Vagina (tissue), 2 donors: ENCODE measurements around the gene NFYC. TPM values are rescaled to one million over a fixed set of nuclear protein-coding genes. Genes with fewer than 3 reads are reported as not detected.

Experiments used
- DNase-seq, 2 donors: peaks; one replicate each; pipeline ENCODE4 v3.0.0-alpha.2; 2017; ENCODE audit errors: extremely low spot score in 2 of 2
- H3K27ac ChIP-seq: fragments of 200-600 bp; sonication (generic); one replicate; pipeline ENCODE4 v1.5.1; 2019
- H3K27me3 ChIP-seq: fragments of 200-600 bp; sonication (generic); one replicate; pipeline ENCODE4 v1.5.1; 2019
- H3K36me3 ChIP-seq, 2 donors: fragments of 200-600 bp; sonication (generic); one replicate each; pipeline ENCODE4 v1.5.1; 2017 to 2019
- H3K4me1 ChIP-seq: fragments of 200-600 bp; sonication (generic); one replicate; pipeline ENCODE4 v1.5.1; 2019
- H3K4me3 ChIP-seq, 2 donors: fragments of 200-600 bp; sonication (generic); 1 replicate in 1 of 2; 2 replicates in 1 of 2; pipeline ENCODE4 v1.5.1; 2016 to 2019
- H3K9me3 ChIP-seq: fragments of 200-600 bp; sonication (generic); one replicate; pipeline ENCODE4 v1.5.1; 2019
- POLR2A ChIP-seq, 2 donors: fragments of 450-650 bp; IDR thresholded peaks; one replicate each; pipeline ENCODE4 v1.6.1; 2017; ENCODE audit warnings: antibody characterized with exemption in 2 of 2, mild to moderate bottlenecking in 2 of 2, moderate library complexity in 2 of 2
- POLR2AphosphoS5 ChIP-seq, 2 donors: sonication (generic); formaldehyde crosslinking; IDR thresholded peaks; one replicate each; pipeline ENCODE4 v1.9.0; 2017; ENCODE audit warnings: antibody characterized with exemption in 2 of 2, mild to moderate bottlenecking in 2 of 2, low read depth in 1 of 2; ENCODE audit not compliant: insufficient read depth in 1 of 2
- intact Hi-C: fragments of 100-400 bp; cut with DNase I; formaldehyde crosslinking; loops from one replicate; pipeline ENCODE4 v1.15.1; 2023
- total RNA-seq: library from RNA; depleted of rRNA; stranded (reverse); fragments of >200 nt; gene quantifications from one replicate; pipeline ENCODE4 v1.2.3, GENCODE V29; 2016
- TF ChIP-seq, protein P1 (sequence below), 3 experiments: fragments of 450-650 bp in 2 of 3; fragments of 200-600 bp in 1 of 3; sonication (generic) in 1 of 3; IDR thresholded peaks; one replicate each; pipeline ENCODE4 v1.5.1; 2017 to 2019; ENCODE audit warnings: antibody characterized with exemption in 3 of 3, mild to moderate bottlenecking in 2 of 3, moderate library complexity in 2 of 3

NFYC gene
- total RNA-seq, 1 donor from 2014 or later: 61.6 TPM

DNA sequence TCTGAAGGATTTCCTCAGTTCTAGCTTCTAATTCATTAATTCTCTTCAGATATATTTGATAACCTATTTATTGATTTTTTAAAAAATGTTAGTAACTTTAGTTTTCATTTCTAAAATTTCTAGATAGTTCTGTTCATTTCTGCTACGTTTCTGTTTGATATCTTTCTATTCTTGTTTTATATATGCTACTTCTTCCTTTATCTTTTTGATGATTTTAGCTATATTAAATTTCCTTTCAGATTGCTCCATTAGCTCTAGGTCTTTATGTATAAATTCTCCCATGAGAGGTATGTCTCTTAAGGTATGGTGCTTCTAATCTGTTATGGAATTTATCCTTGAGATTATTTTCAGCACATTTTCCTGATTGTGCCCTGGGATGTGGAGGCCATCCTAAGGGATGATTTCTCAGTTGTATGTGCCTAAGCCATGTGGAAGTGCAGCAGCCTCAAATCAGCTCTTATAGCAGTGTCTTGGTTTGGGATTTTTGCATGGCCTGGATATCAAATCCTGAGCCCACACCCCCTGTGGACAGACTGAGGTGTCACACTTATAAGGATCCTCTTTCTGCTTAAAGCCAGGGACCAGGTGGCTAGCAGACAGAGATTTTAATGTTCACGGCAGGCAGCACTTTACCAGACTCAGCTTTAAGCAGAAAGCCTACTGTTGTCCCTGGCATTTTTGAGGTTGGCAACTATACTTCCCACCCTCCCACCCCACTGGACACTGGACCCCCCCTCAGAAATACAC is 85.9 kb downstream of the NFYC start:
- intact Hi-C loops: no loop called here
- Histone ChIP-seq H3K9me3 (no peaks in the 10 kb centered on the region), H3K27ac (no peak overlapping the region), H3K27me3 (no peaks in the 10 kb centered on the region), H3K36me3 (peaks cover 0 to 7% of the 10 kb centered on the region in 2 donors), H3K4me3 (no peak overlapping the region), H3K4me1 (peaks cover 8% of the 10 kb centered on the region)
- no peak for DNase-seq
- TF ChIP-seq POLR2AphosphoS5 (IDR thresholded peaks at IDR 0.05; ENCODE audit: insufficient read depth in 1 of 2, low read depth in 1 of 2) (no peak), POLR2A (IDR thresholded peaks at IDR 0.05) (no peak)
- TF ChIP-seq, protein P1, sequence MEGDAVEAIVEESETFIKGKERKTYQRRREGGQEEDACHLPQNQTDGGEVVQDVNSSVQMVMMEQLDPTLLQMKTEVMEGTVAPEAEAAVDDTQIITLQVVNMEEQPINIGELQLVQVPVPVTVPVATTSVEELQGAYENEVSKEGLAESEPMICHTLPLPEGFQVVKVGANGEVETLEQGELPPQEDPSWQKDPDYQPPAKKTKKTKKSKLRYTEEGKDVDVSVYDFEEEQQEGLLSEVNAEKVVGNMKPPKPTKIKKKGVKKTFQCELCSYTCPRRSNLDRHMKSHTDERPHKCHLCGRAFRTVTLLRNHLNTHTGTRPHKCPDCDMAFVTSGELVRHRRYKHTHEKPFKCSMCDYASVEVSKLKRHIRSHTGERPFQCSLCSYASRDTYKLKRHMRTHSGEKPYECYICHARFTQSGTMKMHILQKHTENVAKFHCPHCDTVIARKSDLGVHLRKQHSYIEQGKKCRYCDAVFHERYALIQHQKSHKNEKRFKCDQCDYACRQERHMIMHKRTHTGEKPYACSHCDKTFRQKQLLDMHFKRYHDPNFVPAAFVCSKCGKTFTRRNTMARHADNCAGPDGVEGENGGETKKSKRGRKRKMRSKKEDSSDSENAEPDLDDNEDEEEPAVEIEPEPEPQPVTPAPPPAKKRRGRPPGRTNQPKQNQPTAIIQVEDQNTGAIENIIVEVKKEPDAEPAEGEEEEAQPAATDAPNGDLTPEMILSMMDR (IDR thresholded peaks at IDR 0.05): no peak

DNA sequence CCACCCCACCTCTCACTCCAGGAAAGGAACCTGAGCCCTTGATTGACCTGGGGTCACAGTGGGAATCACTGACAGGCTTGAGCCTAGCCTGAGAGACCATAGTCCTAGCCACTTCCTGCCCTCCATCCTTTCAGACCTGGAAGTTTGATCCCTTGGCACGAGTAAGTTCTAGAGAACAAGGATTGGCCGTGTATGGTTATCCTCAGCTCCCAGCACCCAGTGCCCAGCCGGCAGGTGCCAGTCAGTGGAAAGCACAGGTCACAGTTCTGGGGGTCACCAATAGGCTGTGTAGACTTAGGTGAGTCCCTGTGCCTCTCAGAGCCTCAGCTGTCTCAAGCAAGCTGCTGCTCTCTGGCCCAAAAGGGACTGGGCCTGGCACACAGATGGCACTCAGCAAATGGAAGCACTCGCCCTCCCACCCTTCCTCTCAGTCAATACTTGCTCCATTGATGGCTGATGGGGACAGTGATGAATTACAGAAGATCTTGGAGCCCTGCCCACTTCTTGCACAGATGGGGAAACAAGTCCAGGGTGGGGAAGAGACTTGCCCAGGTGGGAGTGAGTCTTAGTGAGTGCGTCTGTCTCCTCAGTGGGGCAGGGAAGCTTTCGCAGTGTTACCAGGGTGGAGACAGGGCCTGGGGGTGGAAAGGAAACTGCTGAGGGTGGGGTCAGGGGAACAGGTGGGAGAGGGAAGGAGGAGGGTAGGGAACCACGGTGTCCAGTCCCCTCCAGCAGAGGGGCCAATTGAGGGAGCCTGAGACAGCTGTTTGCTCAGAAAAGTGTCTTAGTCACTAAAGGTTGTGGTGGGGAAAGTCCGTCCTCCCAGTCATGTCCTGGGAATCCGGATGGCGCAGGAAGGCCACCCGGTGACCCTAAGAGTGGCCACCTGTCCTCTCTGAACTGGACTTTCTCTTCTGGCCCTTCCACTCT is 89.4 kb downstream of the NFYC start:
- TF ChIP-seq POLR2A (IDR thresholded peaks at IDR 0.05) (no peak), POLR2AphosphoS5 (IDR thresholded peaks at IDR 0.05; ENCODE audit: insufficient read depth in 1 of 2, low read depth in 1 of 2) (no peak)
- TF ChIP-seq, protein P1 (IDR thresholded peaks at IDR 0.05): no peak
- intact Hi-C loops: no loop called here
- H3K9me3 ChIP-seq: no peaks in the 10 kb centered on the region

DNA sequence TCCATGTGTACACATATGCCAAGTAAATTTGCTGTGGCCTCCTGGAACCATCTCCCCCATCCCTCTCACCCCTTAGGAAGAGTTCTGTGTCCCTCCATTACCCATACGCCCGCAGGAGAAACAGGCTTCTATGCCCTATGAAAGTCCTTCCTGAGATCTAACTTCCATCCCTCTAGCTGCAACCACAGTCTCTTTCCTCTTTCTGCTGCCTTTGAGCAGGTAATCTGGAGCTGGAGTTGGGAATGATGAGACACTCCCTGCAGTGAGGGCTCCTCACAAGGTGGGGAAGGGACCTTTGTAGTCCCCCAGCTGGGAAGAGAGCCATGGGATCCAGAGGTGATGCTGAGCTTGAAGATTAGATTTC is 90.1 kb downstream of the NFYC start:
- no peak overlapping the region for H3K4me3 ChIP-seq
- H3K36me3 ChIP-seq: no peaks in the 10 kb centered on the region
- no peak for TF ChIP-seq POLR2AphosphoS5 (IDR thresholded peaks at IDR 0.05; ENCODE audit: insufficient read depth in 1 of 2, low read depth in 1 of 2)
- intact Hi-C loops: no loop called here
- H3K27ac ChIP-seq: no peak overlapping the region
- H3K4me1 ChIP-seq: peaks cover 29% of the 10 kb centered on the region
- H3K27me3 ChIP-seq: no peaks in the 10 kb centered on the region
- H3K9me3 ChIP-seq: no peaks in the 10 kb centered on the region
- no peak for DNase-seq

More for the DNA sequence above, 89.4 kb downstream of the NFYC start:
- no peaks in the 10 kb centered on the region for H3K27me3 ChIP-seq
- peaks cover 0 to 5% of the 10 kb centered on the region in 2 donors for H3K36me3 ChIP-seq
- H3K4me1 ChIP-seq: peaks cover 29% of the 10 kb centered on the region
- H3K27ac ChIP-seq: no peak overlapping the region
- DNase-seq: no peak
- H3K4me3 ChIP-seq: no peak overlapping the region

DNA sequence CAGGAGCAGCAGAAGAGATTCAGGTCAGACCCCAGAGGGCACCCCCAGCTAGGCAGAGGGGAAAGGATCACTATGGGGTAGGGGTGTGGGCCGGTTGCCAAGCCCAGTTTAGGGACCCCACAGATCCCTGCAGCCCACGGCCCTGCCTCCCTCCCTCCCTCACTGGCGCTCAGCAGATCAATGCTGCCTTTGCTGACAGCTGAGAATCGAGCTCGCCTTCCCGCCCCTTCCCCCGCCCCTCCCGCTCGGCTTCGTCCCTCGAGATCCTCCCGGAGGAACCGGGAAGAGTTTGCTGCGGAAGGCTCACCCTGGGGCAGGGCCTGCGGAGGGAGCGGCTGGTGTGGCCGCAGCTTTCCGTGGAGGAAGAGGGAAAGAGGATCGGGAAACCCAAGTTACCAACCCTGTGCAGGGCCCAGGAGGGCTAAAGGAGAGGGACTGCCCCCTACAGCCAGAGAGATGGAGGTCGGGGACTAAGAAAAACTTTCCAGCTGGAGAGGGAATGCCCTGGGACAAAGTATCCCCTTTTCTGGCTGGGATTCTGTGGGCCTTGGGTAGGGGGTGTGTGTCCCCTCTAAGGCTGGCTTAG is 91.0 kb downstream of the NFYC start:
- no peaks in the 10 kb centered on the region for H3K9me3 ChIP-seq
- H3K36me3 ChIP-seq: no peaks in the 10 kb centered on the region
- TF ChIP-seq POLR2AphosphoS5 (IDR thresholded peaks at IDR 0.05; ENCODE audit: insufficient read depth in 1 of 2, low read depth in 1 of 2) (no peak), POLR2A (IDR thresholded peaks at IDR 0.05) (no peak)
- TF ChIP-seq, protein P1 (IDR thresholded peaks at IDR 0.05): no peak
- peak overlapping the region; percentile 46 to 68 for H3K4me3 ChIP-seq
- DNase-seq: no peak
- intact Hi-C loops: no loop called here
- peaks cover 29% of the 10 kb centered on the region for H3K4me1 ChIP-seq
- H3K27me3 ChIP-seq: no peaks in the 10 kb centered on the region
- peak overlapping the region; percentile 72 for H3K27ac ChIP-seq
